Measurements from ENCODE around the gene IRAK2. TPM values are rescaled to one million over a fixed set of nuclear protein-coding genes. Genes with fewer than 3 reads are reported as not detected.

The IRAK2 gene
- total RNA-seq, 1 experiment from 2014 or later: 0.61 TPM

DNA sequence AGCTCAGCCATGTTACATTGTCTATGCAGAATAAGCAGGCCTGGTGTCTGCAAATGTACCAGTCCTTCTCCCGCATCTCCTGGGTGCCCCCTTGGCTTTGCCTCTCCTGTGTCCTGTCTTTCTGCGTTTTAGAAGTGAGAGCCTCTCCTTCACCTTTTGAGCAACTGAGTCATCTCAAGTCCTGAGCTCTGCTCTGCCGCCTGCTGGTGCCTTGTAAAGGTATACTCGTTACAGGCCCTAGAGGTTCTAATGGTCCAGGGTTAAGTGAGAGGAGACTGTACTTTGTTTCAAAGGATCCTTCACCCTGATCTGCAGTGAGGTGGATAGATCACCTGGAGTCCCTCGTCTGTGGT is 115.4 kb downstream of the IRAK2 start:
- H3K4me3 Mint-ChIP-seq: no peak overlapping the region
- H2BK12ac ChIP-seq (ENCODE audit: insufficient read length, low read depth, low read length): no peak overlapping the region

More for the DNA sequence above, 115.4 kb downstream of the IRAK2 start:
- H2BK5ac ChIP-seq (ENCODE audit: insufficient read length, low read length): no peak overlapping the region
- TF ChIP-seq, protein P1, sequence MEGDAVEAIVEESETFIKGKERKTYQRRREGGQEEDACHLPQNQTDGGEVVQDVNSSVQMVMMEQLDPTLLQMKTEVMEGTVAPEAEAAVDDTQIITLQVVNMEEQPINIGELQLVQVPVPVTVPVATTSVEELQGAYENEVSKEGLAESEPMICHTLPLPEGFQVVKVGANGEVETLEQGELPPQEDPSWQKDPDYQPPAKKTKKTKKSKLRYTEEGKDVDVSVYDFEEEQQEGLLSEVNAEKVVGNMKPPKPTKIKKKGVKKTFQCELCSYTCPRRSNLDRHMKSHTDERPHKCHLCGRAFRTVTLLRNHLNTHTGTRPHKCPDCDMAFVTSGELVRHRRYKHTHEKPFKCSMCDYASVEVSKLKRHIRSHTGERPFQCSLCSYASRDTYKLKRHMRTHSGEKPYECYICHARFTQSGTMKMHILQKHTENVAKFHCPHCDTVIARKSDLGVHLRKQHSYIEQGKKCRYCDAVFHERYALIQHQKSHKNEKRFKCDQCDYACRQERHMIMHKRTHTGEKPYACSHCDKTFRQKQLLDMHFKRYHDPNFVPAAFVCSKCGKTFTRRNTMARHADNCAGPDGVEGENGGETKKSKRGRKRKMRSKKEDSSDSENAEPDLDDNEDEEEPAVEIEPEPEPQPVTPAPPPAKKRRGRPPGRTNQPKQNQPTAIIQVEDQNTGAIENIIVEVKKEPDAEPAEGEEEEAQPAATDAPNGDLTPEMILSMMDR (conservative IDR thresholded peaks at IDR 0.05): peak; percentile 52
- no peaks in the 10 kb centered on the region for H3K4me1 ChIP-seq (ENCODE audit: insufficient read depth, low read length)
- H4K8ac ChIP-seq (replicated peaks; ENCODE audit: insufficient read length, low read depth, low read length): no peak overlapping the region
- no peak overlapping the region for H3K27ac ChIP-seq (ENCODE audit: insufficient read length, low read depth, low read length)
- no peak overlapping the region for H2AFZ ChIP-seq (ENCODE audit: low read length)
- WGBS (ENCODE audit: extremely low coverage, insufficient read length, low lambda C conversion rate): no CpG with 5 or more reads among the region's 5 CpGs
- H3K79me1 ChIP-seq (ENCODE audit: insufficient read depth, low read depth, low read length, poor library complexity, severe bottlenecking): peaks cover 4% of the 10 kb centered on the region
- H4K91ac ChIP-seq (ENCODE audit: insufficient read length, low read depth, low read length): no peak overlapping the region
- H4K20me1 ChIP-seq (ENCODE audit: control insufficient read depth, insufficient read depth, insufficient read length): no peaks in the 10 kb centered on the region
- H3K23me2 ChIP-seq (ENCODE audit: insufficient read length, low read depth, low read length, poor library complexity, severe bottlenecking): no peaks in the 10 kb centered on the region
- no peaks in the 10 kb centered on the region for H3K27me3 Mint-ChIP-seq (ENCODE audit: low read depth)
- no peaks in the 10 kb centered on the region for H3K9me3 ChIP-seq (ENCODE audit: control insufficient read depth, low read depth, low read length)
- H4K5ac ChIP-seq (ENCODE audit: insufficient read length, low read depth, low read length): no peak overlapping the region
- H3K4ac ChIP-seq (ENCODE audit: low read depth, low read length): no peak overlapping the region
- no peak overlapping the region for H2BK20ac ChIP-seq (ENCODE audit: low read depth, low read length, poor library complexity, severe bottlenecking)
- peaks cover 2% of the 10 kb centered on the region; the same call in 1 of the 2 replicates for H3K79me2 ChIP-seq (ENCODE audit: insufficient read depth, low read length)
- H3K27ac Mint-ChIP-seq: no peak overlapping the region
- no peak overlapping the region for H3K4me2 ChIP-seq (ENCODE audit: insufficient read depth, insufficient read length, low read length)
- H3K14ac ChIP-seq (ENCODE audit: insufficient read depth, low read length): no peak overlapping the region
- H3K36me3 Mint-ChIP-seq (ENCODE audit: insufficient read depth in 1 of 3, low read depth in 3 of 3): peaks cover 12 to 55% (median 42%) of the 10 kb centered on the region in 3 experiments; a peak in 6 of 7 replicates
- peaks cover 0 to 1% of the 10 kb centered on the region in 2 experiments; a peak in 1 of 4 replicates for H3K4me1 Mint-ChIP-seq
- no peak overlapping the region for H3K9ac ChIP-seq (ENCODE audit: extremely low read depth, insufficient read length, low read length)
- H3K27me3 ChIP-seq (ENCODE audit: insufficient read depth, low read length): no peaks in the 10 kb centered on the region
- H2BK120ac ChIP-seq (ENCODE audit: low read depth, low read length, poor library complexity, severe bottlenecking): no peak overlapping the region
- DNase-seq: no peak
- no peak overlapping the region for H3K56ac ChIP-seq (ENCODE audit: insufficient read length, low read depth, low read length)
- H3K23ac ChIP-seq (ENCODE audit: insufficient read length, low read depth, low read length): no peak overlapping the region
- no peak overlapping the region for H3T11ph ChIP-seq (ENCODE audit: low read length)
- no peaks in the 10 kb centered on the region for H3K9me3 Mint-ChIP-seq
- H2BK15ac ChIP-seq (ENCODE audit: low read depth, low read length): no peak overlapping the region
- H2AK5ac ChIP-seq (ENCODE audit: insufficient read length, low read length): no peak overlapping the region
- no peak overlapping the region for H3K18ac ChIP-seq (ENCODE audit: insufficient read length, low read depth, low read length)

All from H9 (cell line).